ENCODE measurements around the gene ECT2L.
"Not testable (repeated sequence)": the region's sequence is repeated elsewhere in the genome, so short reads cannot be mapped to it uniquely, and the experiment has no call there.

ECT2L gene

GRCh38 chr6:138931660-138932059, 135.8 kb downstream of the ECT2L start:
- no peak for DNase-seq (ENCODE audit: low read depth, low spot score)

- not testable (repeated sequence) for DNase-seq (ENCODE audit: low read depth, low spot score)
Measured at GRCh38 chr6:138936873-138937272, 141.0 kb downstream of the ECT2L start.

GRCh38 chr6:138943089-138943625, 147.3 kb downstream of the ECT2L start:
- no peak for DNase-seq (ENCODE audit: low read depth, low spot score)

GRCh38 chr6:138944412-138944811, 148.5 kb downstream of the ECT2L start:
- DNase-seq (ENCODE audit: low read depth, low spot score), result no peak

GRCh38 chr6:138945354-138945753, 149.5 kb downstream of the ECT2L start:
- DNase-seq (ENCODE audit: low read depth, low spot score), result no peak

GRCh38 chr6:138948004-138948403, 152.1 kb downstream of the ECT2L start:
- no peak for DNase-seq (ENCODE audit: low read depth, low spot score)

- no peak for DNase-seq (ENCODE audit: low read depth, low spot score)
Measured at GRCh38 chr6:138948546-138949179, 152.8 kb downstream of the ECT2L start.

GRCh38 chr6:138953451-138953850, 157.6 kb downstream of the ECT2L start:
- no peak for DNase-seq (ENCODE audit: low read depth, low spot score)
